ENCODE measurements around the gene GMCL2.

GMCL2 gene

DNA sequence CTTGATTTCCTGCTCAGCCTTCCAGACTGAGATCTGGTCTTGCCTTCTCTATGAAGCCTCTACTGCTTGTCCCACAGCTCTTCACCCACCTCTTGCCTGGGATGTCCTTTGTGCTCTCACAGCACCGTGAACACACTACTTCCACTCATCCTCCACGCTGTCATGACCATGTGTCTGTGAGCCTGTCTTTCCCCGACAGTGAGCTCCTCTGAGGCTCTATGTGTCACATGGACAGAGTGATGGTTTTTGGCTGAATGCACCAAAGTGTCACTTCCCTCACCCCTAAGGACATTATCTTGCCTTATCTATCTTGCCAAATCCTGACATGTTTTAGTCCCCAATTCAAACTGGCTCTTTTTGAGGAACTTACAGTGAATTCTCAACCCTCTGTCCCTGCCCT lies 34.1 kb upstream of the GMCL2 start:
- no peak for DNase-seq (ENCODE audit: low spot score)

DNA sequence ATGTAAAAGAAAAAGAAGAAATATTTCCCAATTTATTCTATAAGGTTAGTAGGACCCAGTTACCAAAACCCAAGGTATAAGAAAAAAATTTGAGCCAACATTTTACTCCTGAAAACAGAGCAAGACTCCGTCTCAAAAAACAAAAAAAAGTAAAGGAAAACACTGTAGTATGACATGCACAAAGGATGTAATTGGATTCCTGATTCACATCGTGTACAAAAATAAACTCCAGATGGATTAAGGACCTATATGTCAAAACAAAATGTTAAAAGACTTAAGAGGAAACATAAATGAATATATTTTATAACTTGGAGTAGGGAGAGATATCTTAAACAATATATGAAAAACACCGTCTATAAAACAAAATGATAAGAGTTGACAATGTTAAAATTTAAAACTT lies 31.7 kb upstream of the GMCL2 start:
- no peak for DNase-seq (ENCODE audit: low spot score)

DNA sequence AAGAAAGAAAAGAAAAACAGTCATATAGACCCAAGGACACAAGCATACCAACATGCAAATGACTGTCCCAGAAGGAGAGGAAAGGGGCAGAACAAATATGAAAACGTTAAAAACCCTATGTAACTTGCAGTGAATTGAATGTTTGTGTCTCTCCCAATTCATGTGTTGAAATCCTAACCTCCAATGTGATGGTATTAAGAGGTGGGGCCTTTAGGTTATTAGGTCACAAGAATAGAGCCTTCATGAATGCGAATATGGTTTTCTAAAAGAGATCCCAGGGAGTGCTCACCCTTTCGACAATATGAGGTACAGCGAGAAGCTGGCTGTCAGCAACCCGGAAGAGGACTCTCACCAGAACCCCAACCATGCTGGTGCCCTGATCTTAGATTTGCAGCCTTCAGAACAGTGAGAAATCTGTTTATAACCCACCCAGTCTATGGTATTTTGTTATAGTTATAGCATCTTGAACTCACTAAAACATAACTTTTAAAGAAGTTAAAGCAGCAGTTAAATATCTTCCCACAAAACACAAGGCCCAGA lies 31.1 kb upstream of the GMCL2 start:
- DNase-seq (ENCODE audit: low spot score): no peak

DNA sequence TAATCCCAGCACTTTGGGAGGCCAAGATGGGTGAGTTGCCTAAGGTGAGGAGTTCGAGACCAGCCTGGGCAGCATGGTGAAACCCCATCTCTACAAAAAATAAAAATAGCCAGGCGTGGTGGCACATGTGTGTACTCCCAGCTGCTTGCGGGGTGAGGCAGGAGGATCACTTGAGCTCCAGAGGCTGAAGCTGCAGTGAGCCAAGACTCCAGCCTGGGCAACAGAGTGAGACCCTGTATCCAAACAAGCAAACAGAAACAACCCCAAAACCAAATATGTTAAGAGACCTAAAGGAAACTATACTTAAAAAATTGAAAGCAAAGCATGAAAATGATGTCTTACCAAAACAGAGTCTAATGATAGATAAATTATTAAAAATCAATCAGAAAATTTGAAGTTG lies 29.6 kb upstream of the GMCL2 start:
- DNase-seq (ENCODE audit: low spot score): no peak

- DNase-seq (ENCODE audit: low spot score): no peak
Measured at GRCh38 chr5:178216088-178216534, 28.9 kb upstream of the GMCL2 start.

DNA sequence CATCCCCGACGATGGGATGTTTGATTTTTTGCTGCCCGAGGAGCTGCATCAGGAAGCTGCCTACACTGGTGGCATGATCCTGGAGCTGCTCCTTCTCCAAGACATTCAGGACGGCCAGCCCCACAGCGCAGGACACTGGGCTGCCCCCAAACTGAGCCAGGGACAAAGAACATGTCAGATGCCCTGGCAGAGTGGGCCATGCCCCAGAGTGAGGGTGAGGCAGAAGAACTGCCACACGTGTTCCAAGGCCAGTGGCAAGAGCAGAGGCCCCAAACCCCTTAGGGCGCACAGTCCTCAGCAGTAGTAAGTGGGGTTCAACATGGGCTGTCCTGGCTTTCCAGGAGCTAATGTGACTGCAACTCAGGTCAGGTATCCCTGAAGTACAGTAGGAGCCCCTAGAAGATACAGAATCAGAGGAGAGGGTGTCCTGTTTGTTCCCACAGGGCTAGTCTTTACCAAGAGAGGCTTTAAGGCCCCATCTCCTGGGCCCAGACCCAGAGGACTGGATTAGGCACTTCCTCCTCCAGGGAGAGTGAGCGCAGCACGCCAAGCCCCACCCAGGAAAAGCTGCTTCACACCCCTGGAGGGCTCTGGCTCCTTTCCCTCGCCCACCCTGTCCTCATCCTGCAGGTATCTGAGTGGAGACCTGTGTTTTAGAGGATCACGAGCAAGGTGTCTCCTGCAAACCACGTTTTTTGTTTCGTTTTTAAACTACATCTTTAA lies 28.3 kb upstream of the GMCL2 start:
- no peak for DNase-seq (ENCODE audit: low spot score)

GRCh38 chr5:178214160-178214803 lies 27.1 kb upstream of the GMCL2 start:
- DNase-seq (ENCODE audit: low spot score): no peak

- DNase-seq (ENCODE audit: low spot score): no peak
Measured at GRCh38 chr5:178213748-178214151, 26.6 kb upstream of the GMCL2 start.

DNA sequence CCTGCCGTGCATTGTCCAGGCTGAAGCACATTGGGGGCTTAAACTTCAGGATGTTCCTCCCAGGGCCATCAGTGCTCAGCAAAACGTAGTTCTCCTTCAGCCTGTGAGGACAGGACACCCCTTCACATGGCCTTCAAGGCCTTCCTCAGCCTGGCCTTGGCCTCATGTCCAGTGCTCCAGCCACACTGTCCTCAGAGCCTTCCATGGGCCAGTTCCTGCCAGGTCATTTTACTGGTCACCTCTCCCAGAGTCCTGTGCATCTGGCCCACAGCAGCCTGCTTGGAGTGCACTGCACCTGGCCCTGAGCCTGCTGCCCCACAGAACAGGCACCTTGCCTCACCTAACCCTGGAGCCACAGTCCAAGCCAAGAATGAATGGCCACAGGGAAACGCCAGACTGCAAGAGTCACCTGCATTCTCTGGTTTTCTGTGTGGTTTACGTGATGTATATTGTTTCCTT lies 25.9 kb upstream of the GMCL2 start:
- DNase-seq (ENCODE audit: low spot score): no peak

GRCh38 chr5:178212241-178213002 lies 25.3 kb upstream of the GMCL2 start:
- DNase-seq (ENCODE audit: low spot score): no peak

- DNase-seq (ENCODE audit: low spot score): no peak
Measured at GRCh38 chr5:178211095-178212048, 24.2 kb upstream of the GMCL2 start.

DNA sequence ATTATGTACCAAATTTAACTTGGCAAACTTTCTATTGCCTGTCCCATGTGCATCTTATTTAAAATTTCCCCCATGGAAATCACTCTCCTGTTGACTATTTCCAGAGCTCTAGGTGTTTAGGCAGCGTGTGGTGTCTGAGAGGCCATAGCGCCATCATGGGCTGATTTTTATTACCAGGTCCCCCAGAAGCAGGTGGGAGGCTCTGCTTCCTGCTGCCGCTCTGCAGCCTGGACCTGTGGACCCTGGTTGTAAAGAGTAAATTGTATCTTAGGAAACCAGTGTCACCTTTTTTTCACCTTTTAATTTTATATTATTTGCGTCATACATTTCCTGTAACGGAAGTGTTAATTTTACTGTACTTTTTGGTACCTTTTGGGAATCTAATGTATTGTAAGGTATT lies 23.5 kb upstream of the GMCL2 start:
- no peak for DNase-seq (ENCODE audit: low spot score)

DNA sequence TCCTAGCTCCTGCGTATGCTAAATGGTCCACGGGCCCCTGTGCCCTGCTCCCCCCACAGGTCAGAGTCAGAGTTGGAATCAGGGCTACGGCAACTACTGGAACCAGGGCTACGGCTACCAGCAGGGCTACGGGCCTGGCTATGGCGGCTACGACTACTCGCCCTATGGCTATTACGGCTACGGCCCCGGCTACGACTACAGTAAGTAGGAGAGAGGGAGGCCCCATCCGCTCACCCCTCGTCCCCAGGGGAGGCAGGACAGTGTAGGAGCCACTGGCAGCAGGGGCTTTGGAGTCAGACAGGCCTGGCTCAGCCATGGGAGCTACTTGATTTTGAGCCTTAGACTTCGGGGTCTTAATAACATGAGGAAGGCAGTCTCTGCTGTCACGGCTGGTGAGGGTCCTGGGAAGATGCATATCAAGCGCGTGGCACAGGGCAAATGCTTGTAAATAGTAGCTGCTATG lies 22.9 kb upstream of the GMCL2 start:
- no peak for DNase-seq (ENCODE audit: low spot score)

DNA sequence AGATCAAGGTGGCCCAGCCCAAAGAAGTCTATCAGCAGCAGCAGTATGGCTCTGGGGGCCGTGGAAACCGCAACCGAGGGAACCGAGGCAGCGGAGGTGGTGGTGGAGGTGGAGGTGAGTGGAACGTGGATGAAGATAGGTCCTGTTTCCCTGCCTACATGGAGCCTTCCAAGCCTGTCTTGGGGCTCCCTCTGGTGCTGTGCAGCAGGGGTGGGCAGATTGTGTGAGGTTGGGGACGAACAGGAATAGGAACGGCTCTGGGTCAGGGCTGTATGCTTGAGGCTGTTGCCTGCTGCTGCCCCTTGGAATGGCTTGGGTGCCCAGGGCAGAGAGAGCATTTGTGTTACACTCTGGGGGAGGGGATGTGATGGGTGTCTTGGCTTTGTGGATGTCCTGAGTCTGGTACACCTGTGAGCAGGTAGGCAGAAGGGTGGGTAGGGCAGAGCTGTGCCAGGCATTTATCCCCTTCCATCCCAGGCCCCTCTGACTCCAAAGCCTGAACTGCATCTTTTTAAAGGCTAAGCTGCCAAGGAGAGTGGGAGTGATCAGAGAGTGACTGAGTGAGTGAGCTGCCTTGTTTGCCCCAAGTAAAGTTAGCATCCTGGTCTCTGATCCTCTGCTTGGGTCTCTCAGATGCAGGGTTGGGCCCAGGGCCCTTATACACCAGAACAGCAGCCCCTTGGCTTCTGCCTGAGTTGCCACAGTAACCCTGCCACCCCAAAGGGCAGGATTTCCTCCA lies 22.3 kb upstream of the GMCL2 start:
- no peak for DNase-seq (ENCODE audit: low spot score)

GRCh38 chr5:178208540-178209227 lies 21.5 kb upstream of the GMCL2 start:
- no peak for DNase-seq (ENCODE audit: low spot score)

DNA sequence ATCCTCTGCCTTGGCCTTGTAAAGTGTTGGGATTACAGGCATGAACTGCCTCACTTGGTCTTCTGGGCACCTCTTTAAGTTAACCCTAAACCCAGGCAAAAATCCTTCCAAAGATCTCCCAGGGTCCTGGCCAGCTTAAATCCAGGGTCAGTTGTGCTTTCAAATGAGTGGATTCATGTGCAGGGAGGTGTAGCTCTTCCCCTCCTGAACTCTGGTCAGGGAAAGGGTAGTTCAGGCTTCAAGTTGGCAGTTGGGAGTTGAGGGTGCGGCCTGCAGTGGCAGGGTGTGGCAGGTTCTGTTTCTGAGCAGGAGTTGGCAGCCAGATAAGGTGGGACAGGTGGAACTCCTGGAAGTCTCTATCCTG lies 20.7 kb upstream of the GMCL2 start:
- DNase-seq (ENCODE audit: low spot score): no peak

DNA sequence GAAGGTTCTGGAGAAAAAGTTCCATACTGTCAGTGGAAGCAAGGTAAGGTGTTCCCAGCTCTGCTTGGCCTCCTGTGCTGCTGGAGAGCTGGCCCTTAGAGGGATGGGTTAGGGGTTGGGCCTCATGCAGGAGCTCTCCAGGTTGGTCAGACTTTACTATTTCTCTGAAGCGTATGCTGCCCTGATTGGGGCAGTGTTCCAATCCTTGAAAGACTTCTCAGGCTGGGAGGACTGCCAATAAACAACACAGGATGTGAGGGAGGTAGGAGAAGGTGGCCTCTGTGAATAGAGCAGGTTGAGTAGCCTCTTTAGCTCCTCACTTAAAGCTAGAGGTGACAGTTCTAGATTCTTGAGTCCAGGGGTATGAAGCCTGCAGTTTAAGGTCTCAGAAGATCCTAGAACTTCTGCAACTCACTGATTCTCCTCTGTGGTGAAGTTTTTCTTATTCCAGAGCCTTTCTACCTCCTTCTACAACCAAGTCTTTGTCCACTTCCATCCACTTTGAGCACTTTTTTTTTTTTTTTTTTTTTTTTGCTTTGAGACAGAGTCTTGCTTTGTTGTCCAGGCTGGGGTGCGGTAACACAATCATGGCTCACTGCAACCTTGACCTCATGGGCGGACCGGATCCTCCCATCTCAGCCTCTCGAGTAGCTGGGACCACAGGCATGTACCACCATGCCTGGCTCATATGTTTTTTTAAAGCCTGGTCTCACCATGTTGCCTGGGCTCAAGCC lies 20.2 kb upstream of the GMCL2 start:
- DNase-seq (ENCODE audit: low spot score): no peak

DNA sequence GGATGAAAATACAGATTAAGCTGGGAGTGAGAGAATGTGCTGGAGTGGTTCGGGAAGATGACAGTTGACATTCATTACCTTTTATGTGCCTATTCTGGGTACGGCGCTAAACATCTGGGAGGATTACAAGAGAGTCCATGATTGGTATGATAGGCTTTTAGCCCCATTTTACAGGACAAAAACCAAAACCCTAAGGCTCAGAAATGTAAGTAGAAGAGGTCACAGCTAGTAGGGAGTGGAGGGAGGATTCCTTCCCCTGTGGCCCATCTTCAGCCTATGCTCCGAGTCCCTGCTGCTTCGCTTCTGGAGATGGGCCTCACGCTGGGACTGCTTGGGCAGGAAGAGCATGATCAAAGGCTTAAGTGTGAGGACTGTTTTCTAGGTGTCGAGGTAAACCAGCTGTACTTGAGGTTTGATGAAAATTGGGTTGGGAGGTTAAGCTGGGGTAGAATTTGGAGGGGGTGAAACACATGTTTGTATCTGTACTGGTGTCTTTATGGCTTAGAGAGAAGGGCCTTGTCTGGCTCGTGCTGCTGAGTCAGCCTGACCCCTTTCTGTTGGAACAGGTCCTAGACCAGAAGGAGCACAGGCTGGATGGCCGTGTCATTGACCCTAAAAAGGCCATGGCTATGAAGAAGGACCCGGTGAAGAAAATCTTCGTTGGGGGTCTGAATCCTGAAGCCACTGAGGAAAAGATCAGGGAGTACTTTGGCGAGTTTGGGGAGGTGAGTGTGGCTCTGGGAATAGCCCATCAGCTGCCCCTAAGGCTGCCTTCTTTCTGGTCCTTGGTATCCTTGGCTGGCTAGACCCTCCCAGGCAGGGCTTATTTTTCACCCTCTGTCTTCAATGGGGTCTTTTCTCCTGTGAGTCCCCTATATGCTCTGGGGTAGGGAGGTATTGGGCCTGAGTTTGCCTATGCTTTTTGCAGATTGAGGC lies 19.3 kb upstream of the GMCL2 start:
- DNase-seq (ENCODE audit: low spot score): no peak

- no peak for DNase-seq (ENCODE audit: low spot score)
Measured at GRCh38 chr5:178205749-178206047, 18.5 kb upstream of the GMCL2 start.

Data from AG20443 (cell line).